HG02970 (cell line): ENCODE data around the gene SHISA5.
"Not testable (repeated sequence)": the region's sequence is repeated elsewhere in the genome, so short reads cannot be mapped to it uniquely, and the experiment has no call there.

Experiments
- ATAC-seq: cut with Tn5 transposase; IDR thresholded peaks from one replicate; pipeline ENCODE4 v1.9.1; 2021; ENCODE audit warnings: mild to moderate bottlenecking, moderate library complexity, moderate number of reproducible peaks; ENCODE audit not compliant: unreplicated experiment, low FRiP score

The SHISA5 gene

GRCh38 chr3:48521635-48522034 lies 17.7 kb upstream of the SHISA5 start:
- no peak for ATAC-seq

- ATAC-seq: no peak
These were observed 15.3 kb upstream of the SHISA5 start for GRCh38 chr3:48519277-48519643.

- ATAC-seq: no peak
These were observed 14.8 kb upstream of the SHISA5 start for GRCh38 chr3:48518638-48519276.

- ATAC-seq: no peak
These were observed 14.1 kb upstream of the SHISA5 start for GRCh38 chr3:48518069-48518468.

GRCh38 chr3:48516571-48516970 lies 12.6 kb upstream of the SHISA5 start:
- no peak for ATAC-seq

- ATAC-seq: no peak
These were observed 10.7 kb upstream of the SHISA5 start for GRCh38 chr3:48514431-48515227.

- ATAC-seq: no peak
These were observed 7.6 kb upstream of the SHISA5 start for GRCh38 chr3:48511551-48511950.

GRCh38 chr3:48507256-48508061 lies 3.5 kb upstream of the SHISA5 start:
- ATAC-seq: peak; percentile 44

- ATAC-seq: no peak
These were observed 2.1 kb upstream of the SHISA5 start for GRCh38 chr3:48505968-48506504.

GRCh38 chr3:48505146-48505545 lies 1.2 kb upstream of the SHISA5 start:
- ATAC-seq: no peak

GRCh38 chr3:48503401-48504050 lies 448 bp downstream of the SHISA5 start:
- ATAC-seq: no peak

- no peak for ATAC-seq
These were observed 1.2 kb downstream of the SHISA5 start for GRCh38 chr3:48502728-48503168.

GRCh38 chr3:48502121-48502520 lies 1.9 kb downstream of the SHISA5 start:
- ATAC-seq: no peak

- ATAC-seq: no peak
These were observed 2.8 kb downstream of the SHISA5 start for GRCh38 chr3:48501196-48501595.

- ATAC-seq: no peak
These were observed 3.3 kb downstream of the SHISA5 start for GRCh38 chr3:48500656-48501055.

GRCh38 chr3:48493203-48493501 lies 10.8 kb downstream of the SHISA5 start:
- no peak for ATAC-seq

- ATAC-seq: no peak
These were observed 11.3 kb downstream of the SHISA5 start for GRCh38 chr3:48492461-48493202.

GRCh38 chr3:48486952-48487351 lies 17.0 kb downstream of the SHISA5 start:
- ATAC-seq: no peak

- not testable (repeated sequence) for ATAC-seq
These were observed 21.2 kb downstream of the SHISA5 start for GRCh38 chr3:48482822-48483221.

- ATAC-seq: not testable (repeated sequence)
These were observed 23.1 kb downstream of the SHISA5 start for GRCh38 chr3:48480891-48481290.
